K562 (cell line): ENCODE measurements around the gene NEK1. TPM values are rescaled to one million over a fixed set of nuclear protein-coding genes. Genes with fewer than 3 reads are reported as not detected.

Source experiments
- ARID3A ChIP-seq: IDR thresholded peaks from 2 replicates; pipeline ENCODE4 v1.6.1; 2012; ENCODE audit warnings: low read depth, low read length, improper control_type of control experiment, borderline replicate concordance
- CBFB ChIP-seq: sonication (generic); formaldehyde crosslinking; IDR thresholded peaks from 2 replicates; pipeline ENCODE4 v1.4.0; 2020; ENCODE audit warnings: mild to moderate bottlenecking, missing genetic modification reagents
- CBX5 ChIP-seq: IDR thresholded peaks from 2 replicates; pipeline ENCODE4 v1.6.1; 2014; ENCODE audit warnings: low read depth, borderline replicate concordance
- GATAD2B ChIP-seq: fragments of 450-650 bp; IDR thresholded peaks from 2 replicates; pipeline ENCODE4 v1.6.1; 2017; ENCODE audit warnings: mild to moderate bottlenecking, borderline replicate concordance
- JUND ChIP-seq, 2 experiments: IDR thresholded peaks; 2 replicates in 1 of 2; 3 replicates in 1 of 2; pipeline ENCODE4 v1.6.1; 2011; ENCODE audit warnings: borderline replicate concordance in 2 of 2, low read depth in 2 of 2, low read length in 2 of 2, improper control_type of control experiment in 1 of 2, missing biosample characterization in 1 of 2, missing genetic modification characterization in 1 of 2, missing genetic modification reagents in 1 of 2
- MEF2A ChIP-seq: IDR thresholded peaks from 2 replicates; pipeline ENCODE4 v1.6.1; 2011; ENCODE audit warnings: low read depth, mild to moderate bottlenecking, low read length, moderate library complexity; ENCODE audit not compliant: control insufficient read depth
- PBX2 ChIP-seq, 2 experiments: IDR thresholded peaks in 1 of 2; conservative IDR thresholded peaks in 1 of 2; 2 replicates each; pipeline ENCODE4 v1.6.1; 2016; ENCODE audit warnings: low read depth in 2 of 2, mild to moderate bottlenecking in 1 of 2, missing compliant biosample characterization in 1 of 2, missing genetic modification characterization in 1 of 2, moderate library complexity in 1 of 2
- REST ChIP-seq, 2 experiments: fragments of 450-650 bp; formaldehyde crosslinking in 1 of 2; IDR thresholded peaks; 2 replicates each; pipeline versions ENCODE4 v1.4.0 to v1.6.1; 2014 to 2020; ENCODE audit warnings: mild to moderate bottlenecking in 2 of 2, borderline replicate concordance in 1 of 2, low read depth in 1 of 2
- ZNF311 ChIP-seq: fragments of 250-450 bp; sonication (Bioruptor Pico); IDR thresholded peaks from 2 replicates; pipeline ENCODE4 v1.4.0; 2020; ENCODE audit warnings: mild to moderate bottlenecking, moderate library complexity
- ZNF639 ChIP-seq, 2 experiments: fragments of 200-800 bp in 1 of 2; sonication (Bioruptor generic) in 1 of 2; sonication (generic) in 1 of 2; formaldehyde crosslinking in 1 of 2; IDR thresholded peaks in 1 of 2; conservative IDR thresholded peaks in 1 of 2; 2 replicates each; pipeline versions ENCODE4 v1.5.0 to v1.6.1; 2016 to 2020; ENCODE audit warnings: missing compliant biosample characterization in 1 of 2, missing genetic modification characterization in 1 of 2, missing genetic modification reagents in 1 of 2
- polyA plus RNA-seq, 8 experiments: library from polyadenylated mRNA; depleted of rRNA in 4 of 8; stranded (reverse) in 5 of 8; unstranded in 3 of 8; fragments of >200 nt; fragmentation: Nextera tagmentation in 2 of 8; fragmentation: Illumina TruSeq in 1 of 8; extraction: Ambion mirVana in 2 of 8; extraction: Trizol in 1 of 8; gene quantifications; 2 replicates each; pipeline versions ENCODE4 v1.2.1 to v1.2.3, GENCODE V29; 2011 to 2014; ENCODE audit warnings: inconsistent platforms in 1 of 8, missing spikeins in 1 of 8
- total RNA-seq, 7 experiments: library from RNA; depleted of rRNA in 6 of 7; stranded (reverse); fragments of >200 nt in 6 of 7; fragmentation: Illumina TruSeq in 2 of 7; extraction: Trizol in 2 of 7; gene quantifications; 2 replicates each; pipeline versions ENCODE4 v1.2.1 to v1.2.3, GENCODE V29; 2011 to 2021; ENCODE audit warnings: low replicate concordance in 1 of 7

NEK1 gene
- total and polyA plus RNA-seq, 9 of the 15 experiments (the other 6 are each of a cell fraction or from before 2014, with no cell fraction given), result 6.2 to 15.7 (median 10.3) TPM

GRCh38 chr4:169649545-169650226 lies 37.3 kb upstream of the NEK1 start (continued):
- TF ChIP-seq REST (IDR thresholded peaks at IDR 0.05; ENCODE audit: borderline replicate concordance) (no peak), REST (CRISPR knock-in tag; IDR thresholded peaks at IDR 0.05; ENCODE audit: low read depth) (no peak), JUND (IDR thresholded peaks at IDR 0.05; ENCODE audit: borderline replicate concordance, low read depth, low read length) (peak; percentile 42; the same call in 1 of the 2 replicates), JUND (tag; IDR thresholded peaks at IDR 0.05; ENCODE audit: borderline replicate concordance, low read depth, low read length) (peak; percentile 41; the same call in 2 of the 3 replicates), CBFB (CRISPR knock-in tag) (no peak), ZNF639 (CRISPR knock-in tag; conservative IDR thresholded peaks at IDR 0.05 in 1 of 2, IDR thresholded peaks at IDR 0.05 in 1 of 2) (peak in 1 of 2 experiments; percentile 70; a peak in 2 of 4 replicates), PBX2 (CRISPR knock-in tag; IDR thresholded peaks at IDR 0.05; ENCODE audit: low read depth) (no peak), PBX2 (tag; conservative IDR thresholded peaks at IDR 0.05; ENCODE audit: low read depth) (peak; percentile 55), ZNF311 (no peak), GATAD2B (peak; percentile 63; the same call in 1 of the 2 replicates), CBX5 (no peak), MEF2A (peak; percentile 82), ARID3A (peak; percentile 95)
